HEK293 (cell line): Measurements from ENCODE around the gene PDHA2.

Experiments
- CTCF ChIA-PET: fragments of 350-600 bp; formaldehyde crosslinking; extraction: SDS; loops from one replicate; lab custom pipeline; 2021; ENCODE audit warnings: antibody characterized with exemption; lab: Yijun Ruan, JAX
- POLR2A ChIA-PET: fragments of 300-600 bp; formaldehyde crosslinking; extraction: SDS; loops from one replicate; lab custom pipeline; 2020; ENCODE audit warnings: antibody characterized with exemption, inconsistent platforms; lab: Yijun Ruan, JAX
- H3K27ac ChIP-seq: fragments of 200-500 bp; sonication (Bioruptor generic); 2 replicates; pipeline ENCODE4 v1.5.1; 2014; ENCODE audit warnings: low read depth, low read length, control low read depth, inconsistent platforms; ENCODE audit errors: extremely low read depth
- H3K36me3 ChIP-seq, 2 experiments: fragments of 200-500 bp in 1 of 2; sonication (Bioruptor generic) in 1 of 2; 1 replicate in 1 of 2; 2 replicates in 1 of 2; pipeline ENCODE4 v1.5.1; 2014 to 2017; ENCODE audit warnings: inconsistent platforms in 2 of 2, low read length in 2 of 2; ENCODE audit not compliant: control insufficient read depth in 2 of 2, insufficient read depth in 1 of 2
- H3K4me1 ChIP-seq: fragments of 200-500 bp; sonication (Bioruptor generic); 2 replicates; pipeline ENCODE4 v1.5.1; 2014; ENCODE audit warnings: mild to moderate bottlenecking, low read length, inconsistent platforms; ENCODE audit not compliant: control insufficient read depth, insufficient read depth
- H3K4me3 ChIP-seq: 2 replicates; pipeline ENCODE4 v1.5.1; 2011; ENCODE audit warnings: low read depth, mild to moderate bottlenecking, control low read depth, low read length, moderate library complexity
- H3K9me3 ChIP-seq: fragments of 200-500 bp; sonication (Bioruptor generic); 2 replicates; pipeline ENCODE4 v1.5.1; 2014; ENCODE audit warnings: low read depth, low read length, inconsistent platforms; ENCODE audit not compliant: control insufficient read depth, insufficient read depth
- AEBP2 ChIP-seq: fragments of 450-650 bp; formaldehyde crosslinking; IDR thresholded peaks from 2 replicates; pipeline ENCODE4 v1.5.1; 2016; ENCODE audit warnings: missing biosample characterization, missing genetic modification characterization, borderline replicate concordance
- CTCF ChIP-seq: fragments of 450-650 bp; formaldehyde crosslinking; IDR thresholded peaks from 2 replicates; pipeline ENCODE4 v1.5.1; 2016; ENCODE audit warnings: missing biosample characterization, missing genetic modification characterization
- HOXD13 ChIP-seq: sonication (generic); formaldehyde crosslinking; IDR thresholded peaks from 2 replicates; pipeline ENCODE4 v1.8.0; 2022; ENCODE audit warnings: missing genetic modification reagents, borderline replicate concordance
- IKZF3 ChIP-seq: fragments of 450-650 bp; IDR thresholded peaks from 2 replicates; pipeline ENCODE4 v1.5.0; 2018; ENCODE audit warnings: missing biosample characterization, mild to moderate bottlenecking, missing genetic modification characterization, moderate library complexity
- INSM2 ChIP-seq: fragments of 450-650 bp; formaldehyde crosslinking; IDR thresholded peaks from 2 replicates; pipeline ENCODE4 v1.5.1; 2016; ENCODE audit warnings: missing biosample characterization, missing genetic modification characterization
- MEIS1 ChIP-seq: sonication (generic); formaldehyde crosslinking; IDR thresholded peaks from 2 replicates; pipeline ENCODE4 v1.8.1; 2022; ENCODE audit warnings: missing genetic modification reagents, mild to moderate bottlenecking, borderline replicate concordance
- PRDM6 ChIP-seq: fragments of 450-650 bp; formaldehyde crosslinking; IDR thresholded peaks from 2 replicates; pipeline ENCODE4 v1.5.1; 2017; ENCODE audit warnings: missing biosample characterization, missing genetic modification characterization
- ZIC2 ChIP-seq: fragments of 450-650 bp; formaldehyde crosslinking; IDR thresholded peaks from 2 replicates; pipeline ENCODE4 v1.5.1; 2016; ENCODE audit warnings: missing biosample characterization, missing genetic modification characterization
- ZNF112 ChIP-seq: fragments of 450-650 bp; formaldehyde crosslinking; IDR thresholded peaks from 2 replicates; pipeline ENCODE4 v1.5.0; 2017; ENCODE audit warnings: missing biosample characterization, missing genetic modification characterization
- ZNF155 ChIP-seq: fragments of 450-650 bp; formaldehyde crosslinking; IDR thresholded peaks from 2 replicates; pipeline ENCODE4 v1.5.1; 2016; ENCODE audit warnings: missing biosample characterization, missing genetic modification characterization
- ZNF248 ChIP-seq: fragments of 450-650 bp; formaldehyde crosslinking; IDR thresholded peaks from 2 replicates; pipeline ENCODE4 v1.5.1; 2017; ENCODE audit warnings: missing biosample characterization, missing genetic modification characterization
- ZNF423 ChIP-seq: fragments of 450-650 bp; formaldehyde crosslinking; IDR thresholded peaks from 2 replicates; pipeline ENCODE4 v1.5.1; 2016; ENCODE audit warnings: missing biosample characterization, missing genetic modification characterization
- ZNF426 ChIP-seq: fragments of 450-650 bp; formaldehyde crosslinking; IDR thresholded peaks from 2 replicates; pipeline ENCODE4 v1.5.1; 2017; ENCODE audit warnings: missing biosample characterization, missing genetic modification characterization, mild to moderate bottlenecking, inconsistent platforms, moderate library complexity
- ZNF76 ChIP-seq: fragments of 450-650 bp; formaldehyde crosslinking; IDR thresholded peaks from 2 replicates; pipeline ENCODE4; 2016; ENCODE audit warnings: low read depth, missing biosample characterization, missing genetic modification characterization, borderline replicate concordance
- ZNF837 ChIP-seq: fragments of 450-650 bp; formaldehyde crosslinking; IDR thresholded peaks from 2 replicates; pipeline ENCODE4 v1.5.1; 2016; ENCODE audit warnings: missing biosample characterization, missing genetic modification characterization

PDHA2 gene

GRCh38 chr4:95831166-95831565, 8.7 kb upstream of the PDHA2 start:
- CTCF ChIA-PET = no interaction called here
- Histone ChIP-seq H3K9me3 (no peaks in the 10 kb centered on the region), H3K27ac (no peak overlapping the region), H3K4me1 (no peaks in the 10 kb centered on the region), H3K36me3 (no peaks in the 10 kb centered on the region), H3K4me3 (no peak overlapping the region)
- POLR2A ChIA-PET = no interaction called here
- TF ChIP-seq ZNF76 (tag by site-specific recombination) = no peak
- no peak for TF ChIP-seq HOXD13 (CRISPR knock-in tag)
- no peak for TF ChIP-seq INSM2 (tag by site-specific recombination)
- no peak for TF ChIP-seq ZNF426 (tag by site-specific recombination)
- no peak for TF ChIP-seq ZNF155 (tag by site-specific recombination)

- H3K9me3 ChIP-seq = no peaks in the 10 kb centered on the region
- no peaks in the 10 kb centered on the region for H3K4me1 ChIP-seq
- no peak overlapping the region for H3K4me3 ChIP-seq
- TF ChIP-seq ZIC2 (tag by site-specific recombination) (no peak), ZNF155 (tag by site-specific recombination) (no peak), IKZF3 (tag by site-specific recombination) (no peak), CTCF (tag by site-specific recombination) (no peak), ZNF837 (tag by site-specific recombination) (no peak), PRDM6 (no peak)
- H3K27ac ChIP-seq = no peak overlapping the region
- no peaks in the 10 kb centered on the region for H3K36me3 ChIP-seq
- ChIA-PET POLR2A (no interaction called here), CTCF (no interaction called here)
Observed at GRCh38 chr4:95833711-95834194, 6.1 kb upstream of the PDHA2 start.

GRCh38 chr4:95835672-95836071, 4.2 kb upstream of the PDHA2 start:
- Histone ChIP-seq H3K4me1 (no peaks in the 10 kb centered on the region), H3K4me3 (no peak overlapping the region), H3K36me3 (no peaks in the 10 kb centered on the region), H3K9me3 (no peaks in the 10 kb centered on the region), H3K27ac (no peak overlapping the region)
- CTCF ChIA-PET = interaction anchor here (0.6 to 0.7 kb wide), 2 partner anchors 24 to 187 kb away, joined by 3 to 4 read pairs; no protein-coding TSS in a partner anchor
- POLR2A ChIA-PET = no interaction called here
- no peak for TF ChIP-seq AEBP2 (tag by site-specific recombination)
- TF ChIP-seq MEIS1 (CRISPR knock-in tag) = no peak
- TF ChIP-seq ZNF155 (tag by site-specific recombination) = no peak
- TF ChIP-seq ZNF423 (tag by site-specific recombination) = no peak
- no peak for TF ChIP-seq ZNF112 (tag by site-specific recombination)
- no peak for TF ChIP-seq ZNF248 (tag by site-specific recombination)
